Measurements from ENCODE around the gene HTR5A. TPM values are rescaled to one million over a fixed set of nuclear protein-coding genes. Genes with fewer than 3 reads are reported as not detected.

The HTR5A gene
- total RNA-seq, 1 experiment from 2014 or later, result not detected

DNA sequence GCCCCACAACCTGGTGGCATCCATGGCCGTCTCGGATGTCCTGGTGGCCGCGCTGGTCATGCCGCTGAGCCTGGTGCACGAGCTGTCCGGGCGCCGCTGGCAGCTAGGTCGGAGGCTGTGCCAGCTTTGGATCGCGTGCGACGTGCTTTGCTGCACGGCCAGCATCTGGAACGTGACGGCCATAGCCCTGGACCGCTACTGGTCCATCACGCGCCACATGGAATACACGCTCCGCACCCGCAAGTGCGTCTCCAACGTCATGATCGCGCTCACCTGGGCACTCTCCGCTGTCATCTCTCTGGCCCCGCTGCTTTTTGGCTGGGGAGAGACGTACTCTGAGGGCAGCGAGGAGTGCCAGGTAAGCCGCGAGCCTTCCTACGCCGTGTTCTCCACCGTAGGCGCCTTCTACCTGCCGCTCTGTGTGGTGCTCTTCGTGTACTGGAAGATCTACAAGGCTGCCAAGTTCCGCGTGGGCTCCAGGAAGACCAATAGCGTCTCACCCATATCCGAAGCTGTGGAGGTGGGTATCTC lies 1.1 kb downstream of the HTR5A start:
- CTCF ChIA-PET, result no interaction called here
- intact Hi-C loops (cut with micrococcal nuclease; ENCODE audit: unreplicated experiment), result no loop called here
- Histone ChIP-seq H3K27ac (ENCODE audit: low read length) (no peak overlapping the region), H3K4me3 (ENCODE audit: low read depth in 2 of 2, low read length in 2 of 2) (no peak overlapping the region), H3K27me3 (ENCODE audit: control insufficient read depth, insufficient read depth, low read length) (peaks cover 30% of the 10 kb centered on the region), H3K36me3 (ENCODE audit: control insufficient read depth, insufficient read depth, low read length) (no peaks in the 10 kb centered on the region), H3K9me3 (ENCODE audit: control insufficient read depth, insufficient read depth, low read depth, low read length) (no peaks in the 10 kb centered on the region), H3K4me1 (ENCODE audit: control insufficient read depth, insufficient read depth, low read length) (peaks cover 7% of the 10 kb centered on the region; the same call in 1 of the 2 replicates)
- DNase-seq (ENCODE audit: low read depth, low spot score) (no peak), ATAC-seq (no peak)
- in situ Hi-C loops (cut with HindIII; ENCODE audit: low pct_unique_long_range_greater_than_20kb, low sequenced_read_pairs), result no loop called here
- TF ChIP-seq REST (IDR thresholded peaks at IDR 0.05; ENCODE audit: insufficient read depth in 1 of 2, low read depth in 2 of 2, low read length in 1 of 2) (peak in 1 of 2 experiments; percentile 71; a peak in 2 of 4 replicates), CTCF (IDR thresholded peaks at IDR 0.05) (no peak)
- no TSS peak for BruUV-seq (replicated peaks)
- POLR2A ChIA-PET, result no interaction called here

GRCh38 chr7:155071916-155072571 lies 1.9 kb downstream of the HTR5A start:
- no peak for DNase-seq (ENCODE audit: low read depth, low spot score)
- intact Hi-C loops (cut with micrococcal nuclease; ENCODE audit: unreplicated experiment), result no loop called here
- no peak for ATAC-seq
- TF ChIP-seq CTCF (IDR thresholded peaks at IDR 0.05), result no peak
- no peak for TF ChIP-seq POLR2AphosphoS5 (IDR thresholded peaks at IDR 0.05; ENCODE audit: low read depth, low read length)
- TF ChIP-seq REST (IDR thresholded peaks at IDR 0.05; ENCODE audit: insufficient read depth in 1 of 2, low read depth in 2 of 2, low read length in 1 of 2), result no peak
- no peak for TF ChIP-seq TCF7L2 (IDR thresholded peaks at IDR 0.05; ENCODE audit: low read depth, low read length)
- no peak for TF ChIP-seq SIN3A (IDR thresholded peaks at IDR 0.05; ENCODE audit: borderline replicate concordance, insufficient read depth, low read depth, low read length)
- POLR2A ChIA-PET, result no interaction called here
- Histone ChIP-seq H3K27me3 (ENCODE audit: control insufficient read depth, insufficient read depth, low read length) (peaks cover 31% of the 10 kb centered on the region), H3K27ac (ENCODE audit: low read length) (no peak overlapping the region), H3K4me1 (ENCODE audit: control insufficient read depth, insufficient read depth, low read length) (no peaks in the 10 kb centered on the region), H3K4me3 (ENCODE audit: low read depth in 2 of 2, low read length in 2 of 2) (no peak overlapping the region), H3K9me3 (ENCODE audit: control insufficient read depth, insufficient read depth, low read depth, low read length) (no peaks in the 10 kb centered on the region), H3K36me3 (ENCODE audit: control insufficient read depth, insufficient read depth, low read length) (no peaks in the 10 kb centered on the region)
- CTCF ChIA-PET, result no interaction called here
- in situ Hi-C loops (cut with HindIII; ENCODE audit: low pct_unique_long_range_greater_than_20kb, low sequenced_read_pairs), result no loop called here
- no TSS peak for BruUV-seq (replicated peaks)
